GM18505 (cell line): Measurements from ENCODE around the gene CLSTN2.

Source experiments
- ATAC-seq: cut with Tn5 transposase; IDR thresholded peaks from one replicate; pipeline ENCODE4 v1.9.1; 2021; ENCODE audit not compliant: unreplicated experiment
- POLR2A ChIP-seq: IDR thresholded peaks from 4 replicates; pipeline ENCODE4 v1.6.1; 2011; ENCODE audit warnings: borderline replicate concordance; ENCODE audit not compliant: insufficient read depth, insufficient read length; ENCODE audit errors: extremely low read depth

Gene CLSTN2

GRCh38 chr3:139988472-139989156, 53.6 kb downstream of the CLSTN2 start:
- TF ChIP-seq POLR2A: no peak
- ATAC-seq: no peak

GRCh38 chr3:139994891-139995290, 59.9 kb downstream of the CLSTN2 start:
- no peak for ATAC-seq

GRCh38 chr3:140004271-140004670, 69.3 kb downstream of the CLSTN2 start:
- ATAC-seq: no peak

More at GRCh38 chr3:139994891-139995290, 59.9 kb downstream of the CLSTN2 start:
- no peak for TF ChIP-seq POLR2A

GRCh38 chr3:140006331-140006730, 71.3 kb downstream of the CLSTN2 start:
- no peak for ATAC-seq
- TF ChIP-seq POLR2A: no peak

More at GRCh38 chr3:140004271-140004670, 69.3 kb downstream of the CLSTN2 start:
- no peak for TF ChIP-seq POLR2A

- no peak for ATAC-seq
- TF ChIP-seq POLR2A: no peak
These were observed 72.1 kb downstream of the CLSTN2 start for GRCh38 chr3:140007081-140007480.

GRCh38 chr3:140007911-140008869, 73.2 kb downstream of the CLSTN2 start:
- no peak for TF ChIP-seq POLR2A
- no peak for ATAC-seq

- TF ChIP-seq POLR2A: no peak
These were observed 75.4 kb downstream of the CLSTN2 start for GRCh38 chr3:140010391-140010790.

GRCh38 chr3:140011086-140011485, 76.1 kb downstream of the CLSTN2 start:
- no peak for ATAC-seq
- no peak for TF ChIP-seq POLR2A

More at GRCh38 chr3:140010391-140010790, 75.4 kb downstream of the CLSTN2 start:
- no peak for ATAC-seq

- ATAC-seq: no peak
- no peak for TF ChIP-seq POLR2A
These were observed 76.8 kb downstream of the CLSTN2 start for GRCh38 chr3:140011611-140012277.

- TF ChIP-seq POLR2A: no peak
- no peak for ATAC-seq
These were observed 78.2 kb downstream of the CLSTN2 start for GRCh38 chr3:140013220-140013619.

GRCh38 chr3:140014831-140015495, 80.0 kb downstream of the CLSTN2 start:
- TF ChIP-seq POLR2A: no peak
- ATAC-seq: no peak

GRCh38 chr3:140015741-140016140, 80.8 kb downstream of the CLSTN2 start:
- no peak for TF ChIP-seq POLR2A
- no peak for ATAC-seq

GRCh38 chr3:140018556-140018955, 83.6 kb downstream of the CLSTN2 start:
- no peak for TF ChIP-seq POLR2A
- no peak for ATAC-seq
